Kidney (tissue), 14 donors: ENCODE results near the gene CENPH. TPM values are rescaled to one million over a fixed set of nuclear protein-coding genes. Genes with fewer than 3 reads are reported as not detected.

ENCODE experiments used
- DNase-seq, 5 donors: peaks; one replicate each; pipeline ENCODE4 v3.0.0-alpha.2; 2013 to 2020
- FAIRE-seq: peaks from 2 replicates; lab custom pipeline; 2012; peaks lifted over from hg19 to GRCh38; lab: Jason Lieb, UNC
- H3K27ac ChIP-seq, 2 donors: one replicate each; pipeline ENCODE4 v1.7.0; 2013; ENCODE audit warnings: low read depth in 2 of 2, low read length in 2 of 2, inconsistent platforms in 1 of 2
- H3K27me3 ChIP-seq: one replicate; pipeline ENCODE4 v1.7.1; 2013; ENCODE audit warnings: low read length, inconsistent platforms; ENCODE audit not compliant: control insufficient read depth, insufficient read depth
- H3K36me3 ChIP-seq, 3 donors: one replicate each; pipeline versions ENCODE4 v1.7.0 to v1.7.1; 2013; ENCODE audit warnings: low read length in 3 of 3, control low read depth in 1 of 3, inconsistent platforms in 1 of 3; ENCODE audit not compliant: insufficient read depth in 3 of 3, control insufficient read depth in 2 of 3
- H3K4me1 ChIP-seq, 3 donors: one replicate each; pipeline versions ENCODE4 v1.7.0 to v1.7.1; 2013; ENCODE audit warnings: low read length in 3 of 3, inconsistent platforms in 1 of 3, low read depth in 1 of 3; ENCODE audit not compliant: control insufficient read depth in 2 of 3, insufficient read depth in 2 of 3
- H3K4me3 ChIP-seq, 3 donors: one replicate each; pipeline versions ENCODE4 v1.7.0 to v1.8.1; 2013; ENCODE audit warnings: low read length in 3 of 3, control low read depth in 1 of 3, inconsistent platforms in 1 of 3
- H3K9ac ChIP-seq, 3 donors: one replicate each; pipeline versions ENCODE4 v1.7.0 to v1.7.1; 2013; ENCODE audit warnings: low read length in 3 of 3, control low read depth in 1 of 3, inconsistent platforms in 1 of 3
- H3K9me3 ChIP-seq, 3 donors: one replicate each; pipeline versions ENCODE4 v1.7.0 to v1.7.1; 2013; ENCODE audit warnings: low read length in 3 of 3, control low read depth in 1 of 3, inconsistent platforms in 1 of 3; ENCODE audit not compliant: control insufficient read depth in 2 of 3, insufficient read depth in 1 of 3
- intact Hi-C: fragments of 100-400 bp; cut with DNase I; formaldehyde crosslinking; loops from one replicate; pipeline ENCODE4 v1.11.1; 2022
- polyA plus RNA-seq: library from polyadenylated mRNA; stranded (reverse); fragments of 350-450 nt; fragmentation: Illumina TruSeq; extraction: RNeasy Lipid Tissue Mini Kit (QIAGEN cat#74804); gene quantifications from one replicate; pipeline ENCODE4 v1.2.3, GENCODE V29; 2014; ENCODE audit warnings: low read depth, low replicate concordance; ENCODE audit not compliant: insufficient read depth
- total RNA-seq: library from RNA; stranded (reverse); fragmentation: NEBNext Ultra II Directional; extraction: Animal tissue kit (Norgen Biotek cat#: 25700); gene quantifications from one replicate; pipeline ENCODE4 v1.2.1, GENCODE V29; 2021
- TF ChIP-seq, protein P1 (sequence below): IDR thresholded peaks from 3 replicates; pipeline ENCODE4 v1.5.1; 2012; ENCODE audit warnings: mild to moderate bottlenecking, moderate library complexity, borderline replicate concordance; ENCODE audit not compliant: insufficient read depth; ENCODE audit errors: extremely low read depth
- donor health status: control.
- donor health status: control.
- donor health status: control.
- donor health status: control.
- donor health status: control.
- donor health status: DM: yes; HTN: yes; CAD: no.
- donor health status: Normal renal cell carcinoma (clear cell type).

The CENPH gene
- total and polyA plus RNA-seq, 2 donors from 2014 or later: 1.5 to 3.1 TPM

- intact Hi-C loops: no loop called here
- Histone ChIP-seq H3K9ac (no peak overlapping the region), H3K27me3 (no peaks in the 10 kb centered on the region), H3K4me1 (no peaks in the 10 kb centered on the region), H3K9me3 (no peaks in the 10 kb centered on the region), H3K4me3 (no peak overlapping the region), H3K36me3 (peaks cover 0 to 18% (median 4%) of the 10 kb centered on the region in 3 donors), H3K27ac (no peak overlapping the region)
- DNase-seq (no peak), FAIRE-seq (no peak)
- TF ChIP-seq, protein P1, sequence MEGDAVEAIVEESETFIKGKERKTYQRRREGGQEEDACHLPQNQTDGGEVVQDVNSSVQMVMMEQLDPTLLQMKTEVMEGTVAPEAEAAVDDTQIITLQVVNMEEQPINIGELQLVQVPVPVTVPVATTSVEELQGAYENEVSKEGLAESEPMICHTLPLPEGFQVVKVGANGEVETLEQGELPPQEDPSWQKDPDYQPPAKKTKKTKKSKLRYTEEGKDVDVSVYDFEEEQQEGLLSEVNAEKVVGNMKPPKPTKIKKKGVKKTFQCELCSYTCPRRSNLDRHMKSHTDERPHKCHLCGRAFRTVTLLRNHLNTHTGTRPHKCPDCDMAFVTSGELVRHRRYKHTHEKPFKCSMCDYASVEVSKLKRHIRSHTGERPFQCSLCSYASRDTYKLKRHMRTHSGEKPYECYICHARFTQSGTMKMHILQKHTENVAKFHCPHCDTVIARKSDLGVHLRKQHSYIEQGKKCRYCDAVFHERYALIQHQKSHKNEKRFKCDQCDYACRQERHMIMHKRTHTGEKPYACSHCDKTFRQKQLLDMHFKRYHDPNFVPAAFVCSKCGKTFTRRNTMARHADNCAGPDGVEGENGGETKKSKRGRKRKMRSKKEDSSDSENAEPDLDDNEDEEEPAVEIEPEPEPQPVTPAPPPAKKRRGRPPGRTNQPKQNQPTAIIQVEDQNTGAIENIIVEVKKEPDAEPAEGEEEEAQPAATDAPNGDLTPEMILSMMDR: no peak
These were observed 40.8 kb downstream of the CENPH start for GRCh38 chr5:69230181-69230580.

DNA sequence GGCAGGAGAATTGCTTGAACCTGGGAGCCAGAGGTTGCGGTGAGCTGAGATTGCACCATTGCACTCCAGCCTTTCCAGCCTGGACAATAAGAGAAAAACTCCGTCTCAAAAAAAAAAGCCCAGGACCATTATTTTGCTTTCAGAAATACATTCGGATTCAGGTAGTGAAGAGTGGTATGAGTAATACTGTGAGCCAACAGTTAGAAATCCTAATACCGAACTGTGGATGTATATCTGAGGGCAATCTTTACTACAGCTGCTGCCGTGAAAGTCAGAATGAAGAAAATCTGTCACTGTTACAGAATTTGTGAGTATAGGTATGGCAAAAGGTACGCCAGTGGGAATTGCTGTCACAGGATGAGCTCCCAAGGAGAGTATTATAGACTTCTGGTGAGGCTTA lies 41.9 kb downstream of the CENPH start:
- H3K9ac ChIP-seq: no peak overlapping the region
- TF ChIP-seq, protein P1: no peak
- H3K27me3 ChIP-seq: no peaks in the 10 kb centered on the region
- intact Hi-C loops: no loop called here
- no peak for DNase-seq
- no peak overlapping the region for H3K27ac ChIP-seq
- H3K36me3 ChIP-seq: peaks cover 0 to 18% (median 4%) of the 10 kb centered on the region in 3 donors
- H3K9me3 ChIP-seq: no peaks in the 10 kb centered on the region
- no peak overlapping the region for H3K4me3 ChIP-seq
- H3K4me1 ChIP-seq: no peaks in the 10 kb centered on the region
- FAIRE-seq: no peak

- intact Hi-C loops: no loop called here
- H3K4me3 ChIP-seq: no peak overlapping the region
- H3K4me1 ChIP-seq: peaks cover 0 to under 1% (median 0%) of the 10 kb centered on the region in 3 donors
- no peak for FAIRE-seq
- H3K9me3 ChIP-seq: no peaks in the 10 kb centered on the region
- H3K27me3 ChIP-seq: no peaks in the 10 kb centered on the region
- no peak overlapping the region for H3K9ac ChIP-seq
- H3K27ac ChIP-seq: no peak overlapping the region
- peaks cover 0 to 17% (median 4%) of the 10 kb centered on the region in 3 donors for H3K36me3 ChIP-seq
- TF ChIP-seq, protein P1: no peak
- DNase-seq: no peak
These were observed 42.5 kb downstream of the CENPH start for GRCh38 chr5:69231851-69232250.
